ENCODE data around the gene EEA1. TPM values are rescaled to one million over a fixed set of nuclear protein-coding genes. Genes with fewer than 3 reads are reported as not detected.

The EEA1 gene
- total RNA-seq, 2 donors from 2014 or later = 12.1 to 23.8 TPM

DNA sequence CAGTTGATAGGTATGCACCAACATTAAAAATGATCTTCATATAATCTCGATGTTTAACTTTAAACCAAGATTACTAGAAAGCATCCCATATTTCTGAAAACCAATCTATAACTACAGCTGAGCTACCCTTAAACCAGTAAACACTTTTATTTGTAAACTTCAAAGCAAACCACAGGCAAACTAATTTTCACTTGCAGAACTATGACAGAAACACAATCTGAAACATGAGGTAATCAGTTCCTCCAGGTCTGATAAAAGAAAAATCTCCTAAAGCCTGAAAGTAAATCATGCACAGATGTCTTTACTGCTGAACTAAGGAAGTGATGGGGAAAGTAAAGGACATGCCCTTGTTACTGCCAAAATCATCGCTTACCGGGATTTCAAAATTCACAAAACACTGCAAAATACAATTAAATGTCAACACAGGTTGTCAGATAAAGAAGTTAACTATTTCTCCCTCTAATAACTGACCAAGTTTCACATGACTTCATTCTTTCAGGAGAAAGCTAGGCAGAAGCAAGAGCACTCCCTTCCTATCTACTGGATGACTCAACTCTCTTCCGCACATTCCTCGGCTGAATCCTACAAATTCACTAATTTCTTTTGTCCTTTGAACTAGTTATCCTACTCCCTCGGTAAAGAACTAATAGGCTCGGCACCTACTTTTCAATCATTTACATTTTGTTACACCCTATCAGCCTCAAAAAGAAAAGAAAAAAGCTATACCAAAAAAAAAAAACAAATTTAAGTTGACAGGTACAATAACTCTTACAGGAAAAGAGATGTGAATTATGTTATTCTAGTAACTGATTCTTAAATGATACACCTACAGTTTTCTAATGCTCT, 1.4 kb downstream of the EEA1 start:
- Mint-ChIP-seq H3K27ac (peak overlapping the region; percentile 73 to 89), H3K4me3 (peak overlapping the region; percentile 91), H3K27me3 (no peaks in the 10 kb centered on the region), H3K4me1 (ENCODE audit: low read depth in 2 of 2) (peaks cover 23 to 27% of the 10 kb centered on the region in 2 donors), H3K36me3 (no peaks in the 10 kb centered on the region), H3K9me3 (no peaks in the 10 kb centered on the region)
- ATAC-seq = no peak
- DNase-seq (ENCODE audit: low spot score) = no peak

DNA sequence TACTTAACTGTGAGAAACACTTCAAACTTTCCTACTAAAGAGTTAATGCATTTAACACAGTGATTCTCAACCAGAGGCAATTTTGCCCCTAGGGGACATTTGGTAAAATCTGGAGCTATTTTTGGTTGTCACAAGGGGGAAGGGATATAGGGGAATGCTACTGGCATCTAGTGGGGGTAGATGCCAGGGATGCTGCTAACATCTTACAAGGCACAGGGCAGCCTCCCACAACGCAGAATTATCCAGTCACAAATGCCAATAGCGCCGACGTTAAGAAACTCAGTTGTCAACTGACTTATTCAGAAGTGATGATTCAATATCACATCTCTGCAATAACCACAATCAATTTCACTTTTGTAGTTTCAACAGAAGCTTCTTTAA, 2.0 kb downstream of the EEA1 start:
- Mint-ChIP-seq H3K27me3 (no peaks in the 10 kb centered on the region), H3K36me3 (peaks cover 4% of the 10 kb centered on the region), H3K9me3 (no peaks in the 10 kb centered on the region), H3K27ac (peak overlapping the region; percentile 73 to 89), H3K4me1 (ENCODE audit: low read depth in 2 of 2) (peaks cover 28 to 33% of the 10 kb centered on the region in 2 donors), H3K4me3 (peak overlapping the region; percentile 91)
- ATAC-seq (no peak), DNase-seq (ENCODE audit: low spot score) (no peak)

DNA sequence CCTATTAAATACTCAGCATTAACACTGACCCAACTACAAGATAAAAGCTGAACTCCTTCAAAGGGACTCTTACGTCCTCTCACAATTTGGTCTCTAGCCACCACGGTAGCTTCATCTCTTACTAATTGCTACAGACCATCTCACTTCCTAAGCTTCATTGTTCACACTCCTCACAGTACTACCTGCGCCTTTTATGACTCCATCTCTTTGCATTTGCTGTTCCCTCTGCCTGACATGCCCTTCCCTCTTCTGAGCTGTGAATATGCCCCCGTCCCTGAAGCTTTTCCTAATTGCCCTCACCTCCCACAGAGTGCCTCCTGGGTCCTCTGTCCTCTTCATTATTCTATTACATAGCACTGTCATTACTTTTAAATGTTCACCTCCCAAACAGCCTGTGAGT, 2.5 kb downstream of the EEA1 start:
- H3K27ac Mint-ChIP-seq = peak overlapping the region; percentile 73 to 89

DNA sequence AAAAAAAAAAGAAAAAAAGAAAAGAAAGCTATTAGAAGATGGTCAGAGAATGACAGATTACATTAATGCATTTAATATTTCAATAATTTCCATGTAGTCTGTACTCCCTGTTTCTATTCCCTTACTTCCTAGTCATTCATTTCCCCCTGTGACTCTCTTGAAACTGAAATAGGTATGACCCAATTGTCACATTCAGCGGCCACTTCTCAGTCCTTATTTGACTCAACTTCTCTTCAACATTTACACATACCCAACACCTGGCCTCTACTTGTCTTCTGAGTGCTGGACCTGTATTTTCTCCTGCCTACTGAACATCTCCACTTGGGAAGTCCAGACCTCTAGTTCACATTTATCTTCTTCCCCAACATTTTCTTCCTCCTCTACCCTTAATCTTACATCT, 7.2 kb downstream of the EEA1 start:
- ATAC-seq (peak in 1 of 2 donors; percentile 57), DNase-seq (ENCODE audit: low spot score) (no peak)
- Mint-ChIP-seq H3K9me3 (no peaks in the 10 kb centered on the region), H3K4me1 (ENCODE audit: low read depth in 2 of 2) (peaks cover 14 to 16% of the 10 kb centered on the region in 2 donors), H3K36me3 (peaks cover 7% of the 10 kb centered on the region), H3K4me3 (no peak overlapping the region), H3K27me3 (no peaks in the 10 kb centered on the region), H3K27ac (no peak overlapping the region)

More for the DNA sequence above, 2.5 kb downstream of the EEA1 start:
- DNase-seq (ENCODE audit: low spot score) = no peak
- ATAC-seq = no peak
- peaks cover 31 to 36% of the 10 kb centered on the region in 2 donors for H3K4me1 Mint-ChIP-seq (ENCODE audit: low read depth in 2 of 2)
- no peaks in the 10 kb centered on the region for H3K27me3 Mint-ChIP-seq
- peaks cover 7% of the 10 kb centered on the region for H3K36me3 Mint-ChIP-seq
- H3K4me3 Mint-ChIP-seq = peak overlapping the region; percentile 91
- H3K9me3 Mint-ChIP-seq = no peaks in the 10 kb centered on the region

DNA sequence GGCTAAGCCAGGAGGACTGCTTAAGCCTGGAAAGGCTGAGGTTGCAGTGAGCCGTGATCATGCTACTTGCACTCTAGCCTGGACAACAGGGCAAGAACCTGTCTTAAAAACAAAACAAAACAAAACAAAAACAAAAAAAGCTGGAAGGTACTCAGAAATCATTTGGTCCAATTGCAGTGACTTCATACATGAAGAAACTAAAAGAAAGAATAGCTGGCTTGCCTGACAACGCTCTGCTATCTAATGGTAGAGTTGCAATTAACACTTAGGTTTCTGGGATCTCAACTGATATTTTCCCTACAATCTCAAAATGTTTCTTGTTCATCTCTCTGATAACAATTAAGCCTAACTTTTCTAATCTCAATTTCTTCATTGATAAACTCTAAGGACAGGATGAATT, 13.7 kb downstream of the EEA1 start:
- ATAC-seq = no peak
- Mint-ChIP-seq H3K36me3 (peaks cover 5% of the 10 kb centered on the region), H3K4me3 (no peak overlapping the region), H3K27me3 (no peaks in the 10 kb centered on the region), H3K4me1 (ENCODE audit: low read depth in 2 of 2) (peaks cover 13 to 22% of the 10 kb centered on the region in 2 donors), H3K9me3 (no peaks in the 10 kb centered on the region), H3K27ac (no peak overlapping the region)
- no peak for DNase-seq (ENCODE audit: low spot score)

DNA sequence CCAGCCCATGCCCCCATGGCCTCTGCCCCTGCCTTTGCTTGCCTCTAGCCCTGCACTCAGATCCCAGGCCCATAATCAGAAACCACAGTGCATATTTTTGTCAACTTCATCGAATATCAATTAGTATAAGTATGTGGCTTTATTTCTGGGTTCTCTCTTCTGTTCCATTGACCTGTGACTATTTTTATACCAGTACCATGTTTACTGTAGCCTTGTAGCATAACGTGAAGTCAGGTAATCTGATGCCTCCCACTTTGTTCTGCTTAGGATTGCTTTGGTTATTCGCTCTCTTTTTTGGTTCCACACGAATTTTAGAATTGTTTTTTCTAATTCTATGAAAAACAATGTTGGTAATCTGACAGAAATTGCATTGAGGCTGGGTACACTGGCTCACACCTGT, 14.9 kb downstream of the EEA1 start:
- ATAC-seq (no peak), DNase-seq (ENCODE audit: low spot score) (no peak)
- Mint-ChIP-seq H3K27ac (peak overlapping the region in 1 of 2 donors; percentile 18), H3K4me1 (ENCODE audit: low read depth in 2 of 2) (peaks cover 13 to 23% of the 10 kb centered on the region in 2 donors), H3K27me3 (no peaks in the 10 kb centered on the region), H3K4me3 (no peak overlapping the region), H3K36me3 (peaks cover 5% of the 10 kb centered on the region), H3K9me3 (no peaks in the 10 kb centered on the region)

DNA sequence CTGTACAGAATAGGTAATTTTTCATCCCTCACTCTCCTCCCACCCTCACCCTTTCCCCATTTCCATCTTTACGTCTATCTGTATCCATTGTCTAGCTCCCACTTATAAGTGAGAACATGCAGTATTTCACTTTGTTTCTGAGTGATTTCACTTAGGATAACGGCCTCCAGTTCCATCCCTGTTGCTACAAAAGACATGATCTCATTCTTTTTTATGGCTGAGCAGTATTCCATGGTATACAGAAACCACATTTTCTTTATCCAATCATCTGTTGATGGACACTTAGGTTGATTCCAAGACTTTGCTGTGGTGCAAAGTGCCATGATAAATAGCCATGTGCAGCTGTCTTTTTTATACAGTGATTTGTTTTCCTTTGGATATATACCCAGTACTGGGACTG, 16.4 kb downstream of the EEA1 start:
- Mint-ChIP-seq H3K27me3 (no peaks in the 10 kb centered on the region), H3K4me3 (no peak overlapping the region), H3K9me3 (no peaks in the 10 kb centered on the region), H3K36me3 (peaks cover 5% of the 10 kb centered on the region), H3K4me1 (ENCODE audit: low read depth in 2 of 2) (peaks cover 16 to 34% of the 10 kb centered on the region in 2 donors), H3K27ac (no peak overlapping the region)
- DNase-seq (ENCODE audit: low spot score) (no peak), ATAC-seq (no peak)

DNA sequence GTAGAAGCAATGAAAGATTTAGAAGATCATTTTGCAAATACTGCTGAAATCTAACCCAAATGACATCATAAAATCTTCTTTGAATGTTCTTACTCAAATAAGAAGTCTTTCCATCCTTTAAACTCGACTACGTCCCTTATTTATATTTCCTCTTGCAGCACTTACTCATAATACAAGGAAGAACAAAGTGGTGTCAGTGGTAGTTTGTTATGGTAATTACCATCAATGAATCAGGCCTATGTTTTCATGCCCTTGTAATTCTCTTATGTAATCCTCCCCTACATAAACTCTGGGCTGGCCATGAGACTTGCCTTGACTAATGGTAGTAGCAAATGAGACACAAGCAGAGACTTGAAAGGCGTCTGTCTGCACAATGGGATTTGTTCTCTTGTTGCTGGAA, 17.0 kb downstream of the EEA1 start:
- Mint-ChIP-seq H3K9me3 (no peaks in the 10 kb centered on the region), H3K4me1 (ENCODE audit: low read depth in 2 of 2) (peaks cover 22 to 40% of the 10 kb centered on the region in 2 donors), H3K4me3 (no peak overlapping the region), H3K27ac (no peak overlapping the region), H3K36me3 (peaks cover 5% of the 10 kb centered on the region), H3K27me3 (no peaks in the 10 kb centered on the region)
- DNase-seq (ENCODE audit: low spot score) (no peak), ATAC-seq (peak; percentile 48 to 58)

DNA sequence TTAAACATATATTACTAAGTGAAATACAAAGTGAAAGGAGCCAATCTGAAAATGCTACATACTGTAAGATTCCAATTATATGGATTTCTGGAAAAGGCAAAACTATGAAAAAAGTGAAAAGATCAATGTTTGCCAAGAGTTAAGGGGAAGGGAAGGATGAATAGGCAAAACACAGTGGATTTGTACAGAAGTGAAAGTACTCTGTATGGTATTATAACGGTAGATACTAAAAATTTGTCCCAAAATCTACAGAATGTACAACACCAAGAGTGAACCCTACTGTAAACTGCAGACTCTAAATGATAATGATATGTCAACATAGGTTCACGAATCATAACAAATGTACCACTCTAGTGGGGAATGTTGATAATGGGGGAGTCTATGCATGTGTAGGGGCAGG, 17.8 kb downstream of the EEA1 start:
- Mint-ChIP-seq H3K9me3 (no peaks in the 10 kb centered on the region), H3K27me3 (no peaks in the 10 kb centered on the region), H3K4me1 (ENCODE audit: low read depth in 2 of 2) (peaks cover 22 to 41% of the 10 kb centered on the region in 2 donors), H3K36me3 (peaks cover 5% of the 10 kb centered on the region), H3K4me3 (no peak overlapping the region), H3K27ac (no peak overlapping the region)
- DNase-seq (ENCODE audit: low spot score) (no peak), ATAC-seq (no peak)

DNA sequence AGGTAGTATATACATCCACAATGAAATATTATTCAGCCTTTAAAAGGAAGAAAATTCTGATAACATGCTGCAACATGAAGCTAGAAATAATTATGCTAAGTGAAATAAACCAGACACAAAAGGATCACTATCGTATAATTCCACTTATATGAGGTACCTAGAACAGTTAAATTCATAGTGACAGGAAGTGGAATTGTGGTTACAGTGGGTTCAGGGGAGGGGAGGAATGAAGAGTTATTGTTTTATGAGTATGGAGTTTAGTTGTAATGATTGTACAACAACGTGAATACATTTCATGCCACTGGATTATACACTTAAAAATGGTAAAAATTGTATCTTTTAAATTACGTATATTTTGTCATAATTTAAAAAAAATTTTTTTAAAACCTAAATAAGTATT, 21.0 kb downstream of the EEA1 start:
- Mint-ChIP-seq H3K9me3 (no peaks in the 10 kb centered on the region), H3K4me1 (ENCODE audit: low read depth in 2 of 2) (peaks cover 22 to 38% of the 10 kb centered on the region in 2 donors), H3K27ac (no peak overlapping the region), H3K4me3 (peak overlapping the region; percentile 16), H3K27me3 (no peaks in the 10 kb centered on the region), H3K36me3 (peaks cover 1% of the 10 kb centered on the region)
- ATAC-seq = peak; percentile 53 to 81
- no peak for DNase-seq (ENCODE audit: low spot score)

DNA sequence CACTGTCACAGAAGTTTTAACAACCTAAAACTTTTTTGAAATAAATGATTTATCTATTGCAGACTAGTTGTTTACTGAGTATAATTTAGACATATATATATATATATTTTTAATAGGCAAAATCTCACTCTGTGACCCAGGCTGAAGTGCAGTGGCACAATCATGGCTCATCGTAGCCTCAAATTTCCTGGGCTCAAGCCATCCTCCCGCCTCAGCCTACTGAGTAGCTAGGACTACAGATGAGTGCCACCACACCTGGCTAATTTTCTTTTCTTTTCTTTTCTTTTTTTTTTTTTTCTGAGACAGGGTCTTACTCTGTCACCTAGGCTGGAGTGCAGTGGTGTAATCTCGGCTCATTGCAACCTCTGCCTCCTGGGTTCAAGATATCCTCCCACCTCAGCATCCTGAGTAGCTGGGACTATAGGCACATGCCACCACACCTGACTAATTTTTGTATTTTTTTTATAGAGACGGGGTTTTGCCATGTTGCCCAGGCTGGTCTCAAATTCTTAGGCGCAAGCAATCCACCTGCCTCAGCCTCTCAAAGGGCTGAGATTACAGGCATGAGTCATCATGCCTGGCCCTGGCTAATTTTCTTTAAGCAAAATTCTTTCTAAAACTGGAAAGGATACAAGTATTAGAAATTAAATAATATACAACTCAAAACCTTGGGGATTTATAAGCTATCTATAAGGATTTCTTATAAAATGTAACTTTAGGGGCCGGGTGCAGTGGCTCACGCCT, 23.1 kb downstream of the EEA1 start:
- Mint-ChIP-seq H3K9me3 (no peaks in the 10 kb centered on the region), H3K36me3 (no peaks in the 10 kb centered on the region), H3K4me3 (no peak overlapping the region), H3K27ac (no peak overlapping the region), H3K27me3 (no peaks in the 10 kb centered on the region), H3K4me1 (ENCODE audit: low read depth in 2 of 2) (peaks cover 13 to 25% of the 10 kb centered on the region in 2 donors)
- no peak for DNase-seq (ENCODE audit: low spot score)
- ATAC-seq = no peak

DNA sequence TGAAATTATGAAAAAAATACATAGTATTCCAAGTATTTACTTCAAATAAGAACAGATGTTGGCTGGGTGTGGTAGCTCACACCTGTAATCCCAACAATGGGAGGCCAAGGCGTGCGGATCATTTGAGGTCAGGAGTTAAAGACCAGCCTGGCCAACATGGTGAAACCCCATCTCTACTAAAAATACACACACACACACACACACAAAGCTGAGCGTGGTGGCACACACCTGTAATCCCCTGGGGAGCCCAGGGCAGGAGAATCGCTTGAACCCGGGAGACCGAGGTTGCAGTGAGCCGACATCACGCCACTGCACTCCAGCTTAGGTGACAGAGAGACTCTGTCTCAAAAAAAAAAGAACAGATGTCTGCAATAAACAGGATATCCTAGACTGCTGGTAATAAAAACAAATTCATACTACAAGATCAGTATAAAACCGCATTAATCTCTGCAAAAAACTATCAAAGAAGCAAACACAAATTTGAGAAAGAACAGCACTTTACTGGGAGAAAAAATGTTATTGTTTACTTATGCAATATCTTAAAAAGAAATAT, 23.8 kb downstream of the EEA1 start:
- Mint-ChIP-seq H3K36me3 (no peaks in the 10 kb centered on the region), H3K9me3 (no peaks in the 10 kb centered on the region), H3K4me1 (ENCODE audit: low read depth in 2 of 2) (peaks cover 13 to 25% of the 10 kb centered on the region in 2 donors), H3K27me3 (no peaks in the 10 kb centered on the region), H3K4me3 (no peak overlapping the region), H3K27ac (no peak overlapping the region)
- ATAC-seq (no peak), DNase-seq (ENCODE audit: low spot score) (no peak)

DNA sequence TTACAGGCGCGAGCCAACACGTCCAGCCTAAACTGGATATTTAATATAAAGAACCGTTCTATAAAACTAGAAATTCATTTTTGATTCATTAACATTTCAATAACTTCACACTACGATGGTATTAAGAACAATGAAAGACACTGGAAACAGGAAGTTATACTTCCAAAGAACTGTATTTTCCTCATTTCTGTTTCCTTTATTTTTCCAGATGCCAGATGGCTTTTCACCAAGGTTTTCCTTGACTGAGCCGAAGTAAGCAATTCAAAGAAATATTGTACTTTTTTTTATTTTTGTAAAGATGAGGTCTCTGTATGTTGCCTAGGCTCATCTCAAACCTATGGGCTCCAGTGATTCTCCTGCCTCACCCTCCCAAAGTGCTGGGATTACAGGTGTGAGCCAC, 28.2 kb downstream of the EEA1 start:
- H3K4me1 Mint-ChIP-seq (ENCODE audit: low read depth in 2 of 2) = peaks cover 20 to 28% of the 10 kb centered on the region in 2 donors
- H3K27ac Mint-ChIP-seq = no peak overlapping the region
- H3K27me3 Mint-ChIP-seq = no peaks in the 10 kb centered on the region
- H3K36me3 Mint-ChIP-seq = peaks cover 6% of the 10 kb centered on the region
- H3K9me3 Mint-ChIP-seq = no peaks in the 10 kb centered on the region
- no peak overlapping the region for H3K4me3 Mint-ChIP-seq
- ATAC-seq (no peak), DNase-seq (ENCODE audit: low spot score) (no peak)

All from natural killer cell treated with Interleukin-12 subunit alpha and Interleukin-12 subunit beta and Interleukin-15 and Interleukin-18, amount 100 ng/mL, for 72 hours (primary cell).